ENCODE results near the gene CPNE6.
"Not testable (repeated sequence)": the region's sequence is repeated elsewhere in the genome, so short reads cannot be mapped to it uniquely, and the experiment has no call there.

The CPNE6 gene

GRCh38 chr14:24071144-24071697 lies at the start of gene CPNE6:
Gene CPNE6 (plus strand): TSS chr14:24071562. CDS start chr14:24072937, 1,375 bp downstream.
- no peak for DNase-seq (ENCODE audit: low read depth, low spot score)

- DNase-seq (ENCODE audit: low read depth, low spot score) = not testable (repeated sequence)
These were observed 46.4 kb upstream of the CPNE6 start for GRCh38 chr14:24024939-24025418.

GRCh38 chr14:24029687-24030086 lies 41.7 kb upstream of the CPNE6 start:
- not testable (repeated sequence) for DNase-seq (ENCODE audit: low read depth, low spot score)

GRCh38 chr14:24031331-24031730 lies 40.0 kb upstream of the CPNE6 start:
- not testable (repeated sequence) for DNase-seq (ENCODE audit: low read depth, low spot score)

GRCh38 chr14:24032727-24033418 lies 38.5 kb upstream of the CPNE6 start:
- DNase-seq (ENCODE audit: low read depth, low spot score) = peak; percentile 49

- not testable (repeated sequence) for DNase-seq (ENCODE audit: low read depth, low spot score)
These were observed 35.6 kb upstream of the CPNE6 start for GRCh38 chr14:24035769-24036168.

- peak; percentile 85 for DNase-seq (ENCODE audit: low read depth, low spot score)
These were observed 35.0 kb upstream of the CPNE6 start for GRCh38 chr14:24036169-24036962.

GRCh38 chr14:24036963-24037657 lies 34.3 kb upstream of the CPNE6 start:
- DNase-seq (ENCODE audit: low read depth, low spot score) = not testable (repeated sequence)

- no peak for DNase-seq (ENCODE audit: low read depth, low spot score)
These were observed 33.7 kb upstream of the CPNE6 start for GRCh38 chr14:24037658-24038037.

GRCh38 chr14:24038686-24039085 lies 32.7 kb upstream of the CPNE6 start:
- no peak for DNase-seq (ENCODE audit: low read depth, low spot score)

GRCh38 chr14:24040692-24041091 lies 30.7 kb upstream of the CPNE6 start:
- DNase-seq (ENCODE audit: low read depth, low spot score) = no peak

- no peak for DNase-seq (ENCODE audit: low read depth, low spot score)
These were observed 28.6 kb upstream of the CPNE6 start for GRCh38 chr14:24042746-24043145.

GRCh38 chr14:24049002-24049401 lies 22.4 kb upstream of the CPNE6 start:
- DNase-seq (ENCODE audit: low read depth, low spot score) = not testable (repeated sequence)

GRCh38 chr14:24050753-24051152 lies 20.6 kb upstream of the CPNE6 start:
- DNase-seq (ENCODE audit: low read depth, low spot score) = not testable (repeated sequence)

- DNase-seq (ENCODE audit: low read depth, low spot score) = no peak
These were observed 20.1 kb upstream of the CPNE6 start for GRCh38 chr14:24051176-24051788.

GRCh38 chr14:24051789-24052655 lies 19.3 kb upstream of the CPNE6 start, which contains the start of gene CARMIL3:
Gene CARMIL3 (plus strand): TSS chr14:24052009. CDS start chr14:24052154, 145 bp downstream.
- DNase-seq (ENCODE audit: low read depth, low spot score) = peak; percentile 83

GRCh38 chr14:24052656-24053547 lies 18.5 kb upstream of the CPNE6 start:
- DNase-seq (ENCODE audit: low read depth, low spot score) = no peak

GRCh38 chr14:24053548-24054323 lies 17.6 kb upstream of the CPNE6 start:
- no peak for DNase-seq (ENCODE audit: low read depth, low spot score)

GRCh38 chr14:24054324-24054641 lies 17.1 kb upstream of the CPNE6 start:
- DNase-seq (ENCODE audit: low read depth, low spot score) = no peak
